GM10248 (cell line): ENCODE measurements around the gene LSAMP.

ENCODE experiments used
- CTCF ChIA-PET: fragments of 300-600 bp; sonication (Branson Sonifier 250); formaldehyde crosslinking; extraction: SDS; loops from one replicate; lab custom pipeline; 2021; ENCODE audit warnings: antibody characterized with exemption; lab: Yijun Ruan, JAX
- POLR2A ChIA-PET: fragments of 350-650 bp; sonication (Branson Sonifier 250); formaldehyde crosslinking; extraction: SDS; loops from one replicate; lab custom pipeline; 2020; ENCODE audit warnings: antibody characterized with exemption; lab: Yijun Ruan, JAX
- DNase-seq: peaks from one replicate; pipeline ENCODE4 v3.0.0; 2012; ENCODE audit errors: extremely low spot score
- TF ChIP-seq, protein P1 (sequence below): IDR thresholded peaks from 2 replicates; pipeline ENCODE4 v1.5.1; 2012; ENCODE audit warnings: mild to moderate bottlenecking, low read depth; ENCODE audit errors: extremely low read depth, missing control alignments, control extremely low read depth

The LSAMP gene

DNA sequence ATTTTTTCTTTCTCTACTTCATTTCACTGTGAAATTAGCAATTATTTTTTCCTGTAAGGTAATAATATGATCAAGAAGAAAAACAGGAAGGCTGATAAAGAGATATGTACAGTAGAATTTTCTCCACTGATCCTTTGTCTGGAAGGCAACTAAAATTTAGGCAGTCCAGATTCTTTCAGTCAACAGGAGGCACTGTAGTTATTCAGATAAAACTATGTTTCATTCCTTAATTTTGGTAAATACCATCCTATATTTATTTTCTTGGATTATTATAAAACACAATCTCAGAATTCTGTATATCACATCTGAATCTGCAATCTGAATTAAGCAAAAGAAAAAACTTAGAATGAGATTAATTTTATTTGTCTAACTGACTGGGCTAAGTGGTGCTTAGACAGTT is 343.2 kb downstream of the LSAMP start:
- no peak for DNase-seq
- ChIA-PET CTCF (interaction anchor here (1.1 kb wide), 1 partner anchor 14 kb away, joined by 3 read pairs; no protein-coding TSS in a partner anchor), POLR2A (no interaction called here)
- TF ChIP-seq, protein P1, sequence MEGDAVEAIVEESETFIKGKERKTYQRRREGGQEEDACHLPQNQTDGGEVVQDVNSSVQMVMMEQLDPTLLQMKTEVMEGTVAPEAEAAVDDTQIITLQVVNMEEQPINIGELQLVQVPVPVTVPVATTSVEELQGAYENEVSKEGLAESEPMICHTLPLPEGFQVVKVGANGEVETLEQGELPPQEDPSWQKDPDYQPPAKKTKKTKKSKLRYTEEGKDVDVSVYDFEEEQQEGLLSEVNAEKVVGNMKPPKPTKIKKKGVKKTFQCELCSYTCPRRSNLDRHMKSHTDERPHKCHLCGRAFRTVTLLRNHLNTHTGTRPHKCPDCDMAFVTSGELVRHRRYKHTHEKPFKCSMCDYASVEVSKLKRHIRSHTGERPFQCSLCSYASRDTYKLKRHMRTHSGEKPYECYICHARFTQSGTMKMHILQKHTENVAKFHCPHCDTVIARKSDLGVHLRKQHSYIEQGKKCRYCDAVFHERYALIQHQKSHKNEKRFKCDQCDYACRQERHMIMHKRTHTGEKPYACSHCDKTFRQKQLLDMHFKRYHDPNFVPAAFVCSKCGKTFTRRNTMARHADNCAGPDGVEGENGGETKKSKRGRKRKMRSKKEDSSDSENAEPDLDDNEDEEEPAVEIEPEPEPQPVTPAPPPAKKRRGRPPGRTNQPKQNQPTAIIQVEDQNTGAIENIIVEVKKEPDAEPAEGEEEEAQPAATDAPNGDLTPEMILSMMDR: no peak

DNA sequence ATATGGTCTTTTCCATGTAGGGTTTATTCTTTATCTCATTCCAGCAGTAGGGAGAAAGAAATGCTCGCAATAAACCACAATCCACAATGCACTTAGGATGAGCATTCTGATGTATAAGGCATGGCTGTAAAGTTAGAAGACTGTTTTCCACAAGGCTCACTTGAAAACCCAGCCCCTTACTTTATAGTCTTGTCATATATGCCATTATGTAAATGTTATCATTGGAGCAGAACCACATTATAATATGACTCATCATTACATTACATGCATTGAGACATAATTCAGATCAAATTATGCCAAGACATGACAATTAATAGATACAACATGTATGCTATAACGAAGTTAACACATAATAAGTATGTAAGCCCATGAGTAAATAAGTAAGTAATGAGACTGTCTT is 348.1 kb downstream of the LSAMP start:
- CTCF ChIA-PET: interaction anchor here (0.8 kb wide), 1 partner anchor 8 kb away, joined by 3 read pairs; no protein-coding TSS in a partner anchor
- DNase-seq: no peak
- TF ChIP-seq, protein P1: no peak
- POLR2A ChIA-PET: no interaction called here

DNA sequence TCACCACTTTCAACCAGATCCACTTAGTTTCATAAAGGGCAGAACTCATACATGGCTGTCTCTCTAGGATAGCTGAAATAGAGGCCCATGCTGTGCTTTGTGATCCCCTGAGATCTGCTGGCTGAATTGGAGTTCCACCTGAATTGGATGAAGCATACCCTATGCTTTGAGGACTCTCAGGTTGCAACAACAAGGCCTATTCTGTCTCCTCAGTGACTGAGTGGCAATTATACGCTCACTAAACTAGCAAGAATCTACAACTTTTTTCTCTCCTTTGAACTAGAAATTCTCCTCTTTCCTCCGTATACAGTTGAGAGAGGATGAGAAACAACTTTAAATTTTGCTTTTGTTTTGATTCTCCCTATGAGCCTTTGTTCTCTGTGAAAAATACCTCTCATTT is 348.7 kb downstream of the LSAMP start:
- ChIA-PET POLR2A (no interaction called here), CTCF (interaction anchor here (1.4 to 1.6 kb wide), 2 partner anchors 37 to 260 kb away, joined by 3 read pairs; no protein-coding TSS in a partner anchor)
- DNase-seq: no peak
- TF ChIP-seq, protein P1: no peak

DNA sequence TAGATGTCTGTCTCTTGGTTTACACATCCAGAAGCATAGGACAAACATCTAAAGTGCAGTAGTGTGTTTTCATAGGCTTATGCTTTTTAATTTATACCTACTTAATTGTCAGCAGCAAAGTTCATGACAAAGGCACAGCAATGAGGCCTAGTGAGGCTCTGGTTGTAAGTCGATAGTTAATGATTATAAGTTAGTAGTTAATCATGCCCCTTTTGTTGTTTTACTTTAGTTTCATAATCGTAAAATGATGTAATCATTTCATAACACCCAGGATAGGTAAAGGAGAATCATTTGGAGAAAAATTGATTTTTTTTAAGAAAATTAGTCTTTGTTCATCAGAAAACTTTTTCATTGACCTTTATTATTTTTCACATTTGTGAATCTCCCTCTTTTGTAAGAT is 351.9 kb downstream of the LSAMP start:
- CTCF ChIA-PET: no interaction called here
- TF ChIP-seq, protein P1: no peak
- DNase-seq: no peak
- POLR2A ChIA-PET: no interaction called here

DNA sequence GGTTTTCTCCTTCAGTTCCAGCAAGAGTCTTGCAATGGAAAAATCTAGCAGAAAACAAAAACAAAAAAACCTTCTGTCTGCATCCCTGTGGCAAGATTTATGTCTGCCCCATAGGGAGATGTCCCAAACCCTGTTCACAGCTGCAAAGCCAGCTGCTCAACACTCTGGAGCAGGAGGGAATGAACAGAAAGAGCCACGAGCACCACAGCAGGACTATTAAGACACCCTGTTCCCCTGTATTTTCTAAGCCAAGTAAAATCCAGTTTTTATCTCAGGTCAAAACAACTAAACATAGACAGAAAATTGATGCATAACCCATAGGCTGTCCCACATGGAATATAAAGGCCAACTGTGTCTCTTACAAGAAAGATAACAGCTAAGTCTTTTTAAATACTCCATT is 357.9 kb downstream of the LSAMP start:
- CTCF ChIA-PET: interaction anchor here (1.4 kb wide), 1 partner anchor 15 kb away, joined by 3 read pairs; no protein-coding TSS in a partner anchor
- POLR2A ChIA-PET: no interaction called here
- no peak for DNase-seq
- TF ChIP-seq, protein P1: no peak

DNA sequence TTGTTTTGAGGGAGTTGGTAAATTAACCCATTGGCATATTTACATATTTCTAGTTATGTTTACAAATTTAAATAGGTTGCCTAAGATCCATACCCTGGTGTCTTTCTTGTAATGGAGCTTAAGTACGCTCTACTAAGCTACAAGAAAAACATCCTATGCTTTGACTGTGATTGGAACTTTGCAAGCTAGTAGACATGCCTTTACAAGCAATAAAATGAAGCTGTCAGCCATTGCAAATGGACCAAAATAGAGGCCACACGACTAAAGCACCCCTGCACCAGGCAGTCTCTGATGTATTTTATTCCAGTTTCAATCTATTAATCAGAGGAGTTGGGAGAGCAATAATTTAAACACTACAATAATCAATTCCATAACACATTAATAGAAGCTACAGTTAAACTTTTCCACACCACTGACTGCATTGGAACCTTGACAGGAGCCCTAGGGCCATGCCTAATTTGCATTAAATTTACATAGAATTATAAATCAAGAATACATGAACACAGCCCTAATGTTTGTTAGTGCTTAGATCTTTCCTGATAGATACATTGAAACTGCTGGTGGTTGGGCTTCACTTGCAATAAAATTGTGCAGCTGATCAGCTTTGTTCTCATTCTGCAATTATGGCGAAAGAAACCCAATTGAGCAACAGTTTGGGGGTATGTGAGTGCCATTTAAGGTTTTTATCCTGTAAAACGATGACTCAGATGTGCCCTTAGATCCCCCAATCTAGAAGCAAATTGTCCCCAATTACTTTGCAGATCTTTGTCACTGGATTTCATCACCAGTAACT is 360.1 kb downstream of the LSAMP start:
- no peak for DNase-seq
- CTCF ChIA-PET: no interaction called here
- TF ChIP-seq, protein P1: no peak
- POLR2A ChIA-PET: no interaction called here
